GM23338 (cell line): ENCODE measurements around the gene NEURL1B. TPM values are rescaled to one million over a fixed set of nuclear protein-coding genes. Genes with fewer than 3 reads are reported as not detected.

Source experiments
- ATAC-seq: fragments of 200-7000 bp; cut with Tn5 transposase; 3 replicates; pipeline ENCODE4 v1.9.1; 2020
- DNase-seq: peaks from one replicate; pipeline ENCODE4 v3.0.0-alpha.2; 2015; ENCODE audit warnings: low spot score
- H2AFZ ChIP-seq: fragments of 200-600 bp; sonication (generic); 2 replicates; pipeline ENCODE4 v1.8.0; 2016; ENCODE audit warnings: antibody characterized with exemption, mild to moderate bottlenecking, moderate library complexity
- H3F3A ChIP-seq: fragments of 200-600 bp; sonication (generic); replicated peaks from 2 replicates; pipeline ENCODE4 v1.8.0; 2017; ENCODE audit warnings: antibody characterized with exemption, mixed run types, low read depth
- H3K27ac ChIP-seq: fragments of 200-600 bp; sonication (generic); 2 replicates; pipeline ENCODE4 v1.6.1; 2016; ENCODE audit warnings: low read depth
- H3K27me3 ChIP-seq: fragments of 200-600 bp; sonication (generic); 2 replicates; pipeline ENCODE4 v1.8.0; 2016; ENCODE audit warnings: mild to moderate bottlenecking, mixed run types, moderate library complexity; ENCODE audit not compliant: insufficient read depth
- H3K36me3 ChIP-seq: fragments of 200-600 bp; sonication (generic); 2 replicates; pipeline ENCODE4 v1.8.0; 2016; ENCODE audit warnings: mild to moderate bottlenecking; ENCODE audit not compliant: insufficient read depth
- H3K4me1 ChIP-seq: fragments of 200-600 bp; sonication (generic); 2 replicates; pipeline ENCODE4 v1.8.0; 2016; ENCODE audit warnings: mild to moderate bottlenecking, moderate library complexity; ENCODE audit not compliant: insufficient read depth
- H3K4me2 ChIP-seq: fragments of 200-600 bp; sonication (generic); 2 replicates; pipeline ENCODE4 v1.7.1; 2017; ENCODE audit warnings: mixed run types
- H3K4me3 ChIP-seq: fragments of 200-600 bp; sonication (generic); 2 replicates; pipeline ENCODE4 v1.6.1; 2016; ENCODE audit warnings: mixed run types
- H3K79me2 ChIP-seq: fragments of 200-600 bp; sonication (generic); replicated peaks from 2 replicates; pipeline ENCODE4 v1.8.0; 2017; ENCODE audit warnings: mild to moderate bottlenecking; ENCODE audit not compliant: insufficient read depth
- H3K9me2 ChIP-seq: fragments of 200-600 bp; sonication (generic); 2 replicates; pipeline ENCODE4 v1.8.0; 2017; ENCODE audit not compliant: insufficient read depth
- H4K20me1 ChIP-seq: fragments of 200-600 bp; sonication (generic); replicated peaks from 2 replicates; pipeline ENCODE4 v1.8.0; 2017; ENCODE audit warnings: mild to moderate bottlenecking; ENCODE audit not compliant: insufficient read depth
- H3K27ac Mint-ChIP-seq: 2 replicates; pipeline ENCODE4 v1.8.0; 2020; ENCODE audit warnings: inconsistent platforms, mild to moderate bottlenecking, moderate library complexity, mixed read lengths
- H3K27me3 Mint-ChIP-seq: 3 replicates; pipeline ENCODE4 v1.8.0; 2022; ENCODE audit warnings: low read depth, mild to moderate bottlenecking, moderate library complexity, mixed read lengths, inconsistent platforms; ENCODE audit not compliant: insufficient read depth, poor library complexity
- H3K36me3 Mint-ChIP-seq: 3 replicates; pipeline ENCODE4 v1.8.0; 2021; ENCODE audit warnings: low read depth, mild to moderate bottlenecking, inconsistent platforms, moderate library complexity, mixed read lengths
- H3K4me1 Mint-ChIP-seq: 3 replicates; pipeline ENCODE4 v1.8.0; 2020; ENCODE audit warnings: mild to moderate bottlenecking, inconsistent platforms, mixed read lengths
- H3K4me3 Mint-ChIP-seq: 3 replicates; pipeline ENCODE4 v1.8.0; 2021; ENCODE audit warnings: moderate library complexity, mild to moderate bottlenecking, inconsistent platforms, mixed read lengths
- H3K9me3 Mint-ChIP-seq: 3 replicates; pipeline ENCODE4 v1.8.0; 2020; ENCODE audit warnings: moderate library complexity, mild to moderate bottlenecking, inconsistent platforms, mixed read lengths
- EZH2 ChIP-seq: fragments of 200-600 bp; sonication (generic); IDR thresholded peaks from one replicate; pipeline ENCODE4 v1.8.0; 2017; ENCODE audit warnings: antibody characterized with exemption, mild to moderate bottlenecking, low read depth; ENCODE audit not compliant: unreplicated experiment
- EZH2phosphoT487 ChIP-seq: fragments of 200-600 bp; sonication (generic); IDR thresholded peaks from one replicate; pipeline ENCODE4 v1.8.1; 2018; ENCODE audit warnings: antibody characterized with exemption; ENCODE audit not compliant: unreplicated experiment
- POLR2AphosphoS5 ChIP-seq: IDR thresholded peaks from 2 replicates; pipeline ENCODE4 v1.6.1; 2016; ENCODE audit warnings: antibody characterized with exemption, low read depth
- ZNF331 ChIP-seq: fragments of 250-450 bp; sonication (Bioruptor Pico); IDR thresholded peaks from 2 replicates; pipeline ENCODE4 v1.5.0; 2020; ENCODE audit warnings: low read depth, mild to moderate bottlenecking, moderate library complexity
- polyA plus RNA-seq: library from polyadenylated mRNA; unstranded; fragments of >200 nt; fragmentation: Nextera tagmentation; extraction: Ambion mirVana; gene quantifications from 2 replicates; pipeline ENCODE4 v1.2.1, GENCODE V29; 2016
- total RNA-seq: library from RNA; depleted of rRNA; stranded (reverse); fragments of >200 nt; shearing (Covaris generic); gene quantifications from 2 replicates; pipeline ENCODE4 v1.2.3, GENCODE V29; 2014
- TF ChIP-seq, protein P1 (sequence below), 2 experiments: fragments of 200-600 bp in 1 of 2; sonication (generic) in 1 of 2; conservative IDR thresholded peaks; 2 replicates each; pipeline versions ENCODE4 v1.5.1 to v1.6.1; 2016 to 2017; ENCODE audit warnings: antibody characterized with exemption in 2 of 2, low read depth in 2 of 2, mild to moderate bottlenecking in 2 of 2, moderate library complexity in 1 of 2
- TF ChIP-seq, protein P2 (sequence below): IDR thresholded peaks from one replicate; pipeline ENCODE4 v1.6.1; 2018; ENCODE audit warnings: antibody characterized with exemption; ENCODE audit not compliant: unreplicated experiment
- TF ChIP-seq, protein P3 (sequence below): fragments of 250-450 bp; sonication (Bioruptor Pico); IDR thresholded peaks from 2 replicates; pipeline ENCODE4 v1.5.0; 2020; ENCODE audit warnings: mild to moderate bottlenecking, moderate library complexity

The NEURL1B gene
- total and polyA plus RNA-seq, 2 experiments from 2014 or later, result 1.9 to 13.3 TPM

DNA sequence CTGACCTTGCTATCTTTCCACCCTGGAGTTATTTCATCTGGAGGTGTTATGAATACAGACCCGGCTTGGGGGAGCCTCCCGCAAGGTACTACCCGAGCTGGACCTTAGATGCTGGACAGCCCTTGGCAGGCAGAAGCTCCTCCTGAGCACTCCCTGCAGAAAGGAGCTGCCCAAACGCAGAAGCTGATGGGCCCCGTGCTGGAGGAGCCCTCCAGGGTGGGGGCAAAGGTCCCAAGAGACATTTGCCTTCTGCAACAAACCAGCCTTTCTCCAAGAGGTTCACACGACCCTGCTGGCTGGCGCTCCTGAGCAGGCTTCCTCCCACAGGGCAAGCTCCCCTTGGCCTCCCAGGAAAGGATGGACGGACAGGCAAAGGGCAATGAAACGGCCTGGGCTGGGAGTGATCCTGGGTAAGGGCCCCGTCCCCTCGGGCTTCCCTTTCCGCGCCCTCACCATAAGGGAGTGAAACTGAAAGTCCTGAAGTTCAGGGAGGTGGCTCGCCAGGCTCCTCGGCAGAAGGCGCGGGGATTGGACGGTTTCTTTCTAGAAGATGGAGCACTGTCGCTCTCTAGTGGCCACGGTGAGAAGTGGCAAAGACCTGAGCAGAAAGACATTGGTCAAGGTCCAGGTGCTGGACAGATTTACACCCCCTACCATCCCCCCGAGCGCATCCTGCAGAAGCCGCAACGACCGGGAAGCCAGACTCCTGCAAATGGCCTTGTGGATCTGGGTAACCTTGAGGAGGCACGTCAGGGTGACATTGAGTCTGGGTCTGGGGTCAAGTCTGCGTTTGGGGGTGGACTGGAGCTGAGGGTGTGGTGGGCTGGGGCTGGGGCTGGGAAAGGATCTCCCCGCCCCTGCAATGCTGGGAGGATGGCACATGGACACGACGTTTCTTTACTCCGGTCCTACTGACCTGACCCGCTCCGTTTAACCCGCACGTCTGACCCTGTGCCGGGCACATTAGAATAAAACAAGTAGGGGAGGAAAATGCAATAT is 56.4 kb downstream of the NEURL1B start:
- TF ChIP-seq, protein P1, sequence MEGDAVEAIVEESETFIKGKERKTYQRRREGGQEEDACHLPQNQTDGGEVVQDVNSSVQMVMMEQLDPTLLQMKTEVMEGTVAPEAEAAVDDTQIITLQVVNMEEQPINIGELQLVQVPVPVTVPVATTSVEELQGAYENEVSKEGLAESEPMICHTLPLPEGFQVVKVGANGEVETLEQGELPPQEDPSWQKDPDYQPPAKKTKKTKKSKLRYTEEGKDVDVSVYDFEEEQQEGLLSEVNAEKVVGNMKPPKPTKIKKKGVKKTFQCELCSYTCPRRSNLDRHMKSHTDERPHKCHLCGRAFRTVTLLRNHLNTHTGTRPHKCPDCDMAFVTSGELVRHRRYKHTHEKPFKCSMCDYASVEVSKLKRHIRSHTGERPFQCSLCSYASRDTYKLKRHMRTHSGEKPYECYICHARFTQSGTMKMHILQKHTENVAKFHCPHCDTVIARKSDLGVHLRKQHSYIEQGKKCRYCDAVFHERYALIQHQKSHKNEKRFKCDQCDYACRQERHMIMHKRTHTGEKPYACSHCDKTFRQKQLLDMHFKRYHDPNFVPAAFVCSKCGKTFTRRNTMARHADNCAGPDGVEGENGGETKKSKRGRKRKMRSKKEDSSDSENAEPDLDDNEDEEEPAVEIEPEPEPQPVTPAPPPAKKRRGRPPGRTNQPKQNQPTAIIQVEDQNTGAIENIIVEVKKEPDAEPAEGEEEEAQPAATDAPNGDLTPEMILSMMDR (conservative IDR thresholded peaks at IDR 0.05; ENCODE audit: low read depth in 2 of 2), result peak; percentile 87 to 93
- no peak for TF ChIP-seq EZH2
- TF ChIP-seq, protein P2, sequence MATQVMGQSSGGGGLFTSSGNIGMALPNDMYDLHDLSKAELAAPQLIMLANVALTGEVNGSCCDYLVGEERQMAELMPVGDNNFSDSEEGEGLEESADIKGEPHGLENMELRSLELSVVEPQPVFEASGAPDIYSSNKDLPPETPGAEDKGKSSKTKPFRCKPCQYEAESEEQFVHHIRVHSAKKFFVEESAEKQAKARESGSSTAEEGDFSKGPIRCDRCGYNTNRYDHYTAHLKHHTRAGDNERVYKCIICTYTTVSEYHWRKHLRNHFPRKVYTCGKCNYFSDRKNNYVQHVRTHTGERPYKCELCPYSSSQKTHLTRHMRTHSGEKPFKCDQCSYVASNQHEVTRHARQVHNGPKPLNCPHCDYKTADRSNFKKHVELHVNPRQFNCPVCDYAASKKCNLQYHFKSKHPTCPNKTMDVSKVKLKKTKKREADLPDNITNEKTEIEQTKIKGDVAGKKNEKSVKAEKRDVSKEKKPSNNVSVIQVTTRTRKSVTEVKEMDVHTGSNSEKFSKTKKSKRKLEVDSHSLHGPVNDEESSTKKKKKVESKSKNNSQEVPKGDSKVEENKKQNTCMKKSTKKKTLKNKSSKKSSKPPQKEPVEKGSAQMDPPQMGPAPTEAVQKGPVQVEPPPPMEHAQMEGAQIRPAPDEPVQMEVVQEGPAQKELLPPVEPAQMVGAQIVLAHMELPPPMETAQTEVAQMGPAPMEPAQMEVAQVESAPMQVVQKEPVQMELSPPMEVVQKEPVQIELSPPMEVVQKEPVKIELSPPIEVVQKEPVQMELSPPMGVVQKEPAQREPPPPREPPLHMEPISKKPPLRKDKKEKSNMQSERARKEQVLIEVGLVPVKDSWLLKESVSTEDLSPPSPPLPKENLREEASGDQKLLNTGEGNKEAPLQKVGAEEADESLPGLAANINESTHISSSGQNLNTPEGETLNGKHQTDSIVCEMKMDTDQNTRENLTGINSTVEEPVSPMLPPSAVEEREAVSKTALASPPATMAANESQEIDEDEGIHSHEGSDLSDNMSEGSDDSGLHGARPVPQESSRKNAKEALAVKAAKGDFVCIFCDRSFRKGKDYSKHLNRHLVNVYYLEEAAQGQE, result no peak
- TF ChIP-seq, protein P3, sequence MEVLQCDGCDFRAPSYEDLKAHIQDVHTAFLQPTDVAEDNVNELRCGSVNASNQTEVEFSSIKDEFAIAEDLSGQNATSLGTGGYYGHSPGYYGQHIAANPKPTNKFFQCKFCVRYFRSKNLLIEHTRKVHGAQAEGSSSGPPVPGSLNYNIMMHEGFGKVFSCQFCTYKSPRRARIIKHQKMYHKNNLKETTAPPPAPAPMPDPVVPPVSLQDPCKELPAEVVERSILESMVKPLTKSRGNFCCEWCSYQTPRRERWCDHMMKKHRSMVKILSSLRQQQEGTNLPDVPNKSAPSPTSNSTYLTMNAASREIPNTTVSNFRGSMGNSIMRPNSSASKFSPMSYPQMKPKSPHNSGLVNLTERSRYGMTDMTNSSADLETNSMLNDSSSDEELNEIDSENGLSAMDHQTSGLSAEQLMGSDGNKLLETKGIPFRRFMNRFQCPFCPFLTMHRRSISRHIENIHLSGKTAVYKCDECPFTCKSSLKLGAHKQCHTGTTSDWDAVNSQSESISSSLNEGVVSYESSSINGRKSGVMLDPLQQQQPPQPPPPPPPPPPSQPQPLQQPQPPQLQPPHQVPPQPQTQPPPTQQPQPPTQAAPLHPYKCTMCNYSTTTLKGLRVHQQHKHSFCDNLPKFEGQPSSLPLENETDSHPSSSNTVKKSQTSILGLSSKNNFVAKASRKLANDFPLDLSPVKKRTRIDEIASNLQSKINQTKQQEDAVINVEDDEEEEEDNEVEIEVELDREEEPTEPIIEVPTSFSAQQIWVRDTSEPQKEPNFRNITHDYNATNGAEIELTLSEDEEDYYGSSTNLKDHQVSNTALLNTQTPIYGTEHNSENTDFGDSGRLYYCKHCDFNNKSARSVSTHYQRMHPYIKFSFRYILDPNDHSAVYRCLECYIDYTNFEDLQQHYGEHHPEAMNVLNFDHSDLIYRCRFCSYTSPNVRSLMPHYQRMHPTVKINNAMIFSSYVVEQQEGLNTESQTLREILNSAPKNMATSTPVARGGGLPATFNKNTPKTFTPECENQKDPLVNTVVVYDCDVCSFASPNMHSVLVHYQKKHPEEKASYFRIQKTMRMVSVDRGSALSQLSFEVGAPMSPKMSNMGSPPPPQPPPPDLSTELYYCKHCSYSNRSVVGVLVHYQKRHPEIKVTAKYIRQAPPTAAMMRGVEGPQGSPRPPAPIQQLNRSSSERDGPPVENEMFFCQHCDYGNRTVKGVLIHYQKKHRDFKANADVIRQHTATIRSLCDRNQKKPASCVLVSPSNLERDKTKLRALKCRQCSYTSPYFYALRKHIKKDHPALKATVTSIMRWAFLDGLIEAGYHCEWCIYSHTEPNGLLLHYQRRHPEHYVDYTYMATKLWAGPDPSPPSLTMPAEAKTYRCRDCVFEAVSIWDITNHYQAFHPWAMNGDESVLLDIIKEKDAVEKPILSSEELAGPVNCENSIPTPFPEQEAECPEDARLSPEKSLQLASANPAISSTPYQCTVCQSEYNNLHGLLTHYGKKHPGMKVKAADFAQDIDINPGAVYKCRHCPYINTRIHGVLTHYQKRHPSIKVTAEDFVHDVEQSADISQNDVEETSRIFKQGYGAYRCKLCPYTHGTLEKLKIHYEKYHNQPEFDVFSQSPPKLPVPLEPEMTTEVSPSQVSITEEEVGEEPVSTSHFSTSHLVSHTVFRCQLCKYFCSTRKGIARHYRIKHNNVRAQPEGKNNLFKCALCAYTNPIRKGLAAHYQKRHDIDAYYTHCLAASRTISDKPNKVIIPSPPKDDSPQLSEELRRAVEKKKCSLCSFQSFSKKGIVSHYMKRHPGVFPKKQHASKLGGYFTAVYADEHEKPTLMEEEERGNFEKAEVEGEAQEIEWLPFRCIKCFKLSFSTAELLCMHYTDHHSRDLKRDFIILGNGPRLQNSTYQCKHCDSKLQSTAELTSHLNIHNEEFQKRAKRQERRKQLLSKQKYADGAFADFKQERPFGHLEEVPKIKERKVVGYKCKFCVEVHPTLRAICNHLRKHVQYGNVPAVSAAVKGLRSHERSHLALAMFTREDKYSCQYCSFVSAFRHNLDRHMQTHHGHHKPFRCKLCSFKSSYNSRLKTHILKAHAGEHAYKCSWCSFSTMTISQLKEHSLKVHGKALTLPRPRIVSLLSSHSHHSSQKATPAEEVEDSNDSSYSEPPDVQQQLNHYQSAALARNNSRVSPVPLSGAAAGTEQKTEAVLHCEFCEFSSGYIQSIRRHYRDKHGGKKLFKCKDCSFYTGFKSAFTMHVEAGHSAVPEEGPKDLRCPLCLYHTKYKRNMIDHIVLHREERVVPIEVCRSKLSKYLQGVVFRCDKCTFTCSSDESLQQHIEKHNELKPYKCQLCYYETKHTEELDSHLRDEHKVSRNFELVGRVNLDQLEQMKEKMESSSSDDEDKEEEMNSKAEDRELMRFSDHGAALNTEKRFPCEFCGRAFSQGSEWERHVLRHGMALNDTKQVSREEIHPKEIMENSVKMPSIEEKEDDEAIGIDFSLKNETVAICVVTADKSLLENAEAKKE, result 0 out of 2 replicates have a peak, but pooled peaks have one; percentile 6
- no peak for TF ChIP-seq POLR2AphosphoS5
- no peak for TF ChIP-seq ZNF331 (CRISPR knock-in tag)
- no peak for TF ChIP-seq EZH2phosphoT487
- peak; percentile 94 for DNase-seq
- Mint-ChIP-seq H3K4me1 (peaks cover 44% of the 10 kb centered on the region), H3K9me3 (no peaks in the 10 kb centered on the region), H3K27ac (no peak overlapping the region), H3K27me3 (peaks cover 23% of the 10 kb centered on the region), H3K36me3 (no peaks in the 10 kb centered on the region), H3K4me3 (peak overlapping the region; percentile 66)
- ATAC-seq, result peak; percentile 70
- H3F3A ChIP-seq, result 0 out of 2 replicates have a peak, but pooled peaks cover 3% of the 10 kb centered on the region
- H2AFZ ChIP-seq, result peak overlapping the region; percentile 99
- peak overlapping the region; percentile 79 for H3K4me2 ChIP-seq
- H3K27ac ChIP-seq, result no peak overlapping the region
- no peaks in the 10 kb centered on the region for H3K9me2 ChIP-seq
- H3K36me3 ChIP-seq, result no peaks in the 10 kb centered on the region
- H3K79me2 ChIP-seq, result no peaks in the 10 kb centered on the region
- peaks cover 16% of the 10 kb centered on the region; the same call in 1 of the 2 replicates for H3K27me3 ChIP-seq
- peak overlapping the region; percentile 52 for H3K4me3 ChIP-seq
- H4K20me1 ChIP-seq, result no peaks in the 10 kb centered on the region
- H3K4me1 ChIP-seq, result peaks cover 20% of the 10 kb centered on the region; the same call in 1 of the 2 replicates
